ENCODE data around the gene TOX2.

DNA sequence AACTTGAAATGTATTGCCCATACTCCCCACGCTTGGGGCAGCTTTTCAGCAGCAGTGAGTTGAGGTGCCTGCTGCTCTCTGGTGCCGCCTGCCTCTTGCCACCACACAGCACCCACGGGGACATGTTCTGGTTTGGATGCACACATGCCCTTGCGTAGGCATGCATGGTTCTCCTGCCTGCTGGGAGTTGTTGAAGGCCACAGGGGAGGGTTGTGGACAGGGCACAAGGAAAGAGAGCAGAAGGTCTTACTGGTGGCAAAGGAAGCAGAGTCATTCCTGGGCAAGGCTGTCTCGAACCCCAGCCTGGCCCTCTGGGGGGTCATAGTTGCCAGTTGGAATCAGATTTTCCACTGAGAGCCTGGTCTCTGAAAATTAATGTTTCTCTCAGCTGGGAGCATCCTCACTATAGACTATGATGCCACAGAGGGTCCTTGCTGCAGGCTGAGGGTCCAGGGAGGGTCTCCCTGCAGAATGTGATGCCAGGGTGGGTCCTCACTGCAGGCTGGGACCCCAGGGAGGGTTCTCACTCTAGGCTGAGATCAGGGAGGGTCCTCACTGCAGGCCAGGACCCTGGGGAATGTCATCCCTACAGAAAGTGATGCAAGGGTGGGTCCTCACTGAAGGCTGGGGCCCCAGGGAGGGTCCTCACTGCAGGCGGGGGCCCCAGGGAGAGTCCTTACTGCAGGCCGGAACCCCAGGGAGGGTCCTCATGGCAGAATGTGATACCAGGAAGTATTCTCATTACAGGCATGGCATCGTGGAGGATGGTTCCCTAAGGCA is 59.2 kb downstream of the TOX2 start:
- TF ChIP-seq GATA3 (IDR thresholded peaks at IDR 0.05; ENCODE audit: low read depth, low read length) (no peak), GATA2 (IDR thresholded peaks at IDR 0.05; ENCODE audit: low read depth, low read length) (no peak)
